ENCODE data around the gene IGSF8. TPM values are rescaled to one million over a fixed set of nuclear protein-coding genes. Genes with fewer than 3 reads are reported as not detected.

Gene IGSF8
- polyA plus RNA-seq, 1 of the 3 experiments (the other 2 are of a cell fraction): 67.9 TPM

DNA sequence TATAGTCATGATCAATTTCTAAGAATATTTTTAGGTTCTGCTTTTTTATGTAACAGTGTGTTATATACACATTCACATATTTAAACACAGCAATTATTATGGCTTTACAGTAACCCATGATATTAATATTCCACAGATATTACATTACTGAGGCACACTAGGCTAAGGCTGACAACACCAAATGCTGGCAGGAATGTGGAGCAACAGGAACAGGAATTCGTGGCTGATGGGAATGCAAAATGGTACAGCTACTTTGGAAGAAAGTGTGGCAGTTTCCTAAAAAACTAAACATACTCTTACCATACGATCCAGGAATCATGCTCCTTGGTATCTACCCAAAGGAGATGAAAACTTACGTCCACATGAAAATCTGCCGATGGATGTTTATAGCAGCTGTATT is 19.0 kb downstream of the IGSF8 start:
- Histone ChIP-seq H3K9me2 (no peaks in the 10 kb centered on the region), H2AFZ (ENCODE audit: low read depth) (no peak overlapping the region), H3K79me2 (ENCODE audit: insufficient read depth) (no peaks in the 10 kb centered on the region), H3K9me3 (no peaks in the 10 kb centered on the region), H4K20me1 (ENCODE audit: insufficient read depth) (no peaks in the 10 kb centered on the region), H3K36me3 (replicated peaks in 1 of 2; ENCODE audit: control insufficient read depth in 1 of 2, insufficient read depth in 2 of 2, low read length in 1 of 2) (no peaks in the 10 kb centered on the region), H3K4me1 (ENCODE audit: control insufficient read depth in 1 of 2, insufficient read depth in 2 of 2, low read depth in 1 of 2, low read length in 1 of 2) (peaks cover 0 to 15% of the 10 kb centered on the region in 2 experiments; a peak in 1 of 4 replicates), H3K27ac (ENCODE audit: low read depth in 2 of 2, low read length in 1 of 2) (no peak overlapping the region), H3K4me3 (ENCODE audit: low read depth in 2 of 2, low read length in 1 of 2) (no peak overlapping the region), H3F3A (replicated peaks; ENCODE audit: insufficient read depth) (no peaks in the 10 kb centered on the region), H3K4me2 (no peak overlapping the region), H3K9ac (no peak overlapping the region), H3K27me3 (ENCODE audit: insufficient read depth) (peaks cover 36% of the 10 kb centered on the region)
- DNase-seq: no peak
- no peak for TF ChIP-seq FOXM1 (IDR thresholded peaks at IDR 0.05; ENCODE audit: low read depth)
- TF ChIP-seq, protein P1, sequence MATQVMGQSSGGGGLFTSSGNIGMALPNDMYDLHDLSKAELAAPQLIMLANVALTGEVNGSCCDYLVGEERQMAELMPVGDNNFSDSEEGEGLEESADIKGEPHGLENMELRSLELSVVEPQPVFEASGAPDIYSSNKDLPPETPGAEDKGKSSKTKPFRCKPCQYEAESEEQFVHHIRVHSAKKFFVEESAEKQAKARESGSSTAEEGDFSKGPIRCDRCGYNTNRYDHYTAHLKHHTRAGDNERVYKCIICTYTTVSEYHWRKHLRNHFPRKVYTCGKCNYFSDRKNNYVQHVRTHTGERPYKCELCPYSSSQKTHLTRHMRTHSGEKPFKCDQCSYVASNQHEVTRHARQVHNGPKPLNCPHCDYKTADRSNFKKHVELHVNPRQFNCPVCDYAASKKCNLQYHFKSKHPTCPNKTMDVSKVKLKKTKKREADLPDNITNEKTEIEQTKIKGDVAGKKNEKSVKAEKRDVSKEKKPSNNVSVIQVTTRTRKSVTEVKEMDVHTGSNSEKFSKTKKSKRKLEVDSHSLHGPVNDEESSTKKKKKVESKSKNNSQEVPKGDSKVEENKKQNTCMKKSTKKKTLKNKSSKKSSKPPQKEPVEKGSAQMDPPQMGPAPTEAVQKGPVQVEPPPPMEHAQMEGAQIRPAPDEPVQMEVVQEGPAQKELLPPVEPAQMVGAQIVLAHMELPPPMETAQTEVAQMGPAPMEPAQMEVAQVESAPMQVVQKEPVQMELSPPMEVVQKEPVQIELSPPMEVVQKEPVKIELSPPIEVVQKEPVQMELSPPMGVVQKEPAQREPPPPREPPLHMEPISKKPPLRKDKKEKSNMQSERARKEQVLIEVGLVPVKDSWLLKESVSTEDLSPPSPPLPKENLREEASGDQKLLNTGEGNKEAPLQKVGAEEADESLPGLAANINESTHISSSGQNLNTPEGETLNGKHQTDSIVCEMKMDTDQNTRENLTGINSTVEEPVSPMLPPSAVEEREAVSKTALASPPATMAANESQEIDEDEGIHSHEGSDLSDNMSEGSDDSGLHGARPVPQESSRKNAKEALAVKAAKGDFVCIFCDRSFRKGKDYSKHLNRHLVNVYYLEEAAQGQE (IDR thresholded peaks at IDR 0.05; ENCODE audit: low read depth, low read length): no peak
- no peak for TF ChIP-seq MXI1 (IDR thresholded peaks at IDR 0.05; ENCODE audit: low read depth, low read length)
- no peak for TF ChIP-seq GABPA (IDR thresholded peaks at IDR 0.05; ENCODE audit: low read depth)
- TF ChIP-seq, protein P2, sequence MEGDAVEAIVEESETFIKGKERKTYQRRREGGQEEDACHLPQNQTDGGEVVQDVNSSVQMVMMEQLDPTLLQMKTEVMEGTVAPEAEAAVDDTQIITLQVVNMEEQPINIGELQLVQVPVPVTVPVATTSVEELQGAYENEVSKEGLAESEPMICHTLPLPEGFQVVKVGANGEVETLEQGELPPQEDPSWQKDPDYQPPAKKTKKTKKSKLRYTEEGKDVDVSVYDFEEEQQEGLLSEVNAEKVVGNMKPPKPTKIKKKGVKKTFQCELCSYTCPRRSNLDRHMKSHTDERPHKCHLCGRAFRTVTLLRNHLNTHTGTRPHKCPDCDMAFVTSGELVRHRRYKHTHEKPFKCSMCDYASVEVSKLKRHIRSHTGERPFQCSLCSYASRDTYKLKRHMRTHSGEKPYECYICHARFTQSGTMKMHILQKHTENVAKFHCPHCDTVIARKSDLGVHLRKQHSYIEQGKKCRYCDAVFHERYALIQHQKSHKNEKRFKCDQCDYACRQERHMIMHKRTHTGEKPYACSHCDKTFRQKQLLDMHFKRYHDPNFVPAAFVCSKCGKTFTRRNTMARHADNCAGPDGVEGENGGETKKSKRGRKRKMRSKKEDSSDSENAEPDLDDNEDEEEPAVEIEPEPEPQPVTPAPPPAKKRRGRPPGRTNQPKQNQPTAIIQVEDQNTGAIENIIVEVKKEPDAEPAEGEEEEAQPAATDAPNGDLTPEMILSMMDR (IDR thresholded peaks at IDR 0.05): no peak
- TF ChIP-seq, protein P3, sequence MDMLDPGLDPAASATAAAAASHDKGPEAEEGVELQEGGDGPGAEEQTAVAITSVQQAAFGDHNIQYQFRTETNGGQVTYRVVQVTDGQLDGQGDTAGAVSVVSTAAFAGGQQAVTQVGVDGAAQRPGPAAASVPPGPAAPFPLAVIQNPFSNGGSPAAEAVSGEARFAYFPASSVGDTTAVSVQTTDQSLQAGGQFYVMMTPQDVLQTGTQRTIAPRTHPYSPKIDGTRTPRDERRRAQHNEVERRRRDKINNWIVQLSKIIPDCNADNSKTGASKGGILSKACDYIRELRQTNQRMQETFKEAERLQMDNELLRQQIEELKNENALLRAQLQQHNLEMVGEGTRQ (IDR thresholded peaks at IDR 0.05; ENCODE audit: borderline replicate concordance, low read depth, low read length): no peak
- TF ChIP-seq RAD21 (IDR thresholded peaks at IDR 0.05; ENCODE audit: low read length): no peak
- no peak for TF ChIP-seq FOSL2 (IDR thresholded peaks at IDR 0.05; ENCODE audit: borderline replicate concordance, low read depth)
- TF ChIP-seq ELF1 (IDR thresholded peaks at IDR 0.05): no peak
- no peak for TF ChIP-seq TEAD4 (IDR thresholded peaks at IDR 0.05; ENCODE audit: borderline replicate concordance, insufficient read depth)
- no peak for TF ChIP-seq POLR2AphosphoS5 (IDR thresholded peaks at IDR 0.05; ENCODE audit: low read depth, low read length)
- TF ChIP-seq RCOR1 (IDR thresholded peaks at IDR 0.05; ENCODE audit: low read length): no peak
- TF ChIP-seq EP300 (IDR thresholded peaks at IDR 0.05; ENCODE audit: borderline replicate concordance in 1 of 2, low read depth in 1 of 2, low read length in 1 of 2): no peak
- TF ChIP-seq, protein P4, sequence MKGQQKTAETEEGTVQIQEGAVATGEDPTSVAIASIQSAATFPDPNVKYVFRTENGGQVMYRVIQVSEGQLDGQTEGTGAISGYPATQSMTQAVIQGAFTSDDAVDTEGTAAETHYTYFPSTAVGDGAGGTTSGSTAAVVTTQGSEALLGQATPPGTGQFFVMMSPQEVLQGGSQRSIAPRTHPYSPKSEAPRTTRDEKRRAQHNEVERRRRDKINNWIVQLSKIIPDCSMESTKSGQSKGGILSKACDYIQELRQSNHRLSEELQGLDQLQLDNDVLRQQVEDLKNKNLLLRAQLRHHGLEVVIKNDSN (IDR thresholded peaks at IDR 0.05; ENCODE audit: borderline replicate concordance, low read depth): no peak
- no peak for TF ChIP-seq CHD2 (IDR thresholded peaks at IDR 0.05; ENCODE audit: low read length, partially characterized antibody)
- no peak for TF ChIP-seq NRF1 (IDR thresholded peaks at IDR 0.05; ENCODE audit: low read depth, low read length)
- TF ChIP-seq, protein P5, sequence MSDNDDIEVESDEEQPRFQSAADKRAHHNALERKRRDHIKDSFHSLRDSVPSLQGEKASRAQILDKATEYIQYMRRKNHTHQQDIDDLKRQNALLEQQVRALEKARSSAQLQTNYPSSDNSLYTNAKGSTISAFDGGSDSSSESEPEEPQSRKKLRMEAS (IDR thresholded peaks at IDR 0.05; ENCODE audit: low read depth): no peak
- no peak for TF ChIP-seq JUND (IDR thresholded peaks at IDR 0.05)
- no peak for TF ChIP-seq SMC3 (IDR thresholded peaks at IDR 0.05; ENCODE audit: low read depth, low read length)
- WGBS (ENCODE audit: low lambda C conversion rate): 67% methylated on average over 4 of the region's 4 CpGs
- POLR2A ChIA-PET: no interaction called here
- CTCF ChIA-PET: interaction anchor here (0.6 to 14.2 kb wide), 25 partner anchors 9 to 175 kb away, joined by 3 to 163 read pairs (median 6); partner anchors contain the start of genes IGSF8, KCNJ10 and PIGM

Measured in SK-N-SH (cell line).